Neural cell (in vitro differentiated cells): ENCODE results near the gene PPARG.

Source experiments
- CTCF ChIP-seq: fragments of 450-650 bp; IDR thresholded peaks from 2 replicates; pipeline ENCODE4 v1.5.1; 2014; ENCODE audit warnings: antibody characterized with exemption, mild to moderate bottlenecking, moderate library complexity; ENCODE audit not compliant: poor library complexity, severe bottlenecking
- MXI1 ChIP-seq: fragments of 450-650 bp; conservative IDR thresholded peaks from 2 replicates; pipeline ENCODE4 v1.6.1; 2014; ENCODE audit warnings: antibody characterized with exemption, mild to moderate bottlenecking; ENCODE audit not compliant: poor library complexity, severe bottlenecking
- POLR2AphosphoS5 ChIP-seq: IDR thresholded peaks from 2 replicates; pipeline ENCODE4 v1.6.1; 2012
- REST ChIP-seq: IDR thresholded peaks from 2 replicates; pipeline ENCODE4 v1.6.1; 2012; ENCODE audit warnings: borderline replicate concordance
- SMC3 ChIP-seq: fragments of 450-650 bp; conservative IDR thresholded peaks from 2 replicates; pipeline ENCODE4 v1.6.1; 2014; ENCODE audit warnings: antibody characterized with exemption, mild to moderate bottlenecking, moderate library complexity; ENCODE audit not compliant: poor library complexity
- TAF1 ChIP-seq: IDR thresholded peaks from 2 replicates; pipeline ENCODE4 v1.6.1; 2012; ENCODE audit warnings: low read depth

GRCh38 chr3:12413721-12414255, 124.9 kb downstream of the PPARG start:
- TF ChIP-seq SMC3 (no peak), CTCF (no peak), TAF1 (no peak), POLR2AphosphoS5 (no peak), MXI1 (no peak), REST (no peak)
